Progenitor cell of endocrine pancreas (in vitro differentiated cells): Measurements from ENCODE around the gene ACOT9. TPM values are rescaled to one million over a fixed set of nuclear protein-coding genes. Genes with fewer than 3 reads are reported as not detected.
"Not testable (repeated sequence)": the region's sequence is repeated elsewhere in the genome, so short reads cannot be mapped to it uniquely, and the experiment has no call there.

ENCODE experiments used
- DNase-seq: peaks from one replicate; pipeline ENCODE4 v3.0.0; 2021; ENCODE audit warnings: low spot score; ENCODE audit not compliant: unreplicated experiment
- H3K27ac Mint-ChIP-seq: 2 replicates; pipeline ENCODE4 v1.8.0; 2021; ENCODE audit warnings: mild to moderate bottlenecking, moderate library complexity, mixed read lengths
- H3K27me3 Mint-ChIP-seq: 2 replicates; pipeline ENCODE4 v1.8.0; 2021; ENCODE audit warnings: mixed read lengths
- H3K36me3 Mint-ChIP-seq: 2 replicates; pipeline ENCODE4 v1.8.0; 2022; ENCODE audit warnings: mixed read lengths; ENCODE audit not compliant: insufficient read depth
- H3K4me1 Mint-ChIP-seq: 2 replicates; pipeline ENCODE4 v1.8.0; 2021; ENCODE audit warnings: low read depth, mixed read lengths
- H3K4me3 Mint-ChIP-seq: 2 replicates; pipeline ENCODE4 v1.8.0; 2021; ENCODE audit warnings: low read depth, mild to moderate bottlenecking, moderate library complexity, mixed read lengths
- H3K9me3 Mint-ChIP-seq: 2 replicates; pipeline ENCODE4 v1.8.0; 2021; ENCODE audit warnings: low read depth, mixed read lengths
- total RNA-seq: library from RNA; stranded (reverse); gene quantifications from 2 replicates; pipeline ENCODE4 v1.2.1, GENCODE V29; 2021
- TF ChIP-seq, protein P1 (sequence below): fragments of 200-600 bp; sonication (generic); IDR thresholded peaks from one replicate; pipeline ENCODE4 v1.5.0; 2021; ENCODE audit warnings: antibody characterized with exemption, mild to moderate bottlenecking; ENCODE audit not compliant: unreplicated experiment

The ACOT9 gene
- total RNA-seq, 1 donor from 2014 or later: 33.8 TPM

DNA sequence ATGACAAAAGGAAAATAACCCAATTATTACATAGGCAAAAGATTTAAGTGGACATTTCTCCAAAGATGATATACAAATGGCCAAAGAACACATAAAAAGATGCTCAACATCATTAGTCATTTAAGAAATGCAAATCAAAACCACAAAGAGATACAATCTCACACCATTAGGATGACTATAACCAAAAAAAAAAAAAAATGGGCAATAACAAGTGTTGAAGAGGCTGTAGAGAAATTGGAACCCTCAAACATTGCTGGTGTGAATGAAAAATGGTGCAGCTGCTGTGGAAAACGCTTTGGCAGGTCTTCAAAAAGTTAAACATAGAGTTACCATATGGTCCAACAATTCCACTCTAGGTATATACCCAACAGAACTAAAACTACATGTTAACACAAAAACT lies 81.4 kb downstream of the ACOT9 start:
- no peaks in the 10 kb centered on the region for H3K9me3 Mint-ChIP-seq
- TF ChIP-seq, protein P1, sequence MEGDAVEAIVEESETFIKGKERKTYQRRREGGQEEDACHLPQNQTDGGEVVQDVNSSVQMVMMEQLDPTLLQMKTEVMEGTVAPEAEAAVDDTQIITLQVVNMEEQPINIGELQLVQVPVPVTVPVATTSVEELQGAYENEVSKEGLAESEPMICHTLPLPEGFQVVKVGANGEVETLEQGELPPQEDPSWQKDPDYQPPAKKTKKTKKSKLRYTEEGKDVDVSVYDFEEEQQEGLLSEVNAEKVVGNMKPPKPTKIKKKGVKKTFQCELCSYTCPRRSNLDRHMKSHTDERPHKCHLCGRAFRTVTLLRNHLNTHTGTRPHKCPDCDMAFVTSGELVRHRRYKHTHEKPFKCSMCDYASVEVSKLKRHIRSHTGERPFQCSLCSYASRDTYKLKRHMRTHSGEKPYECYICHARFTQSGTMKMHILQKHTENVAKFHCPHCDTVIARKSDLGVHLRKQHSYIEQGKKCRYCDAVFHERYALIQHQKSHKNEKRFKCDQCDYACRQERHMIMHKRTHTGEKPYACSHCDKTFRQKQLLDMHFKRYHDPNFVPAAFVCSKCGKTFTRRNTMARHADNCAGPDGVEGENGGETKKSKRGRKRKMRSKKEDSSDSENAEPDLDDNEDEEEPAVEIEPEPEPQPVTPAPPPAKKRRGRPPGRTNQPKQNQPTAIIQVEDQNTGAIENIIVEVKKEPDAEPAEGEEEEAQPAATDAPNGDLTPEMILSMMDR: no peak
- DNase-seq: no peak
- H3K36me3 Mint-ChIP-seq: no peaks in the 10 kb centered on the region
- no peaks in the 10 kb centered on the region for H3K27me3 Mint-ChIP-seq
- no peak overlapping the region for H3K4me3 Mint-ChIP-seq
- no peak overlapping the region for H3K27ac Mint-ChIP-seq
- peaks cover 26% of the 10 kb centered on the region for H3K4me1 Mint-ChIP-seq

DNA sequence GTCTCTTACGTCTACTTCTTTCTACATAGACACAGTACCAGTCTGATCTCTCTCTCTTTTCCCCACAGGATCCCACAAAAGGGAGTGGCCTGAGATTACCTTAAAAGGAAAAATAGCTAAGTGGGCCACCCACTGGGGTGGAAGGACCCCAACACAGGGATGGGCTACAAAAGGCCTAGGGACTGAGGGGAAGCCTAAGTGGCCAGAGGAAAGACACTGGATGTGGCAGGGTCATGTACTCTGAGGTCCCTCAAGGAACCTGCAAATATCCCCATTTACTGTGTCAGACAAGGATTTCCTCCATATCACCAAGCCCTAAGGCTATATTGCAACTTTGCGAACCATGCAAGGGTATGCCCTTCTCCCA lies 82.3 kb downstream of the ACOT9 start:
- H3K27me3 Mint-ChIP-seq: no peaks in the 10 kb centered on the region
- peak overlapping the region; percentile 90 for H3K27ac Mint-ChIP-seq
- H3K9me3 Mint-ChIP-seq: no peaks in the 10 kb centered on the region
- DNase-seq: no peak
- no peaks in the 10 kb centered on the region for H3K36me3 Mint-ChIP-seq
- TF ChIP-seq, protein P1: no peak
- H3K4me3 Mint-ChIP-seq: no peak overlapping the region
- peaks cover 22% of the 10 kb centered on the region for H3K4me1 Mint-ChIP-seq

DNA sequence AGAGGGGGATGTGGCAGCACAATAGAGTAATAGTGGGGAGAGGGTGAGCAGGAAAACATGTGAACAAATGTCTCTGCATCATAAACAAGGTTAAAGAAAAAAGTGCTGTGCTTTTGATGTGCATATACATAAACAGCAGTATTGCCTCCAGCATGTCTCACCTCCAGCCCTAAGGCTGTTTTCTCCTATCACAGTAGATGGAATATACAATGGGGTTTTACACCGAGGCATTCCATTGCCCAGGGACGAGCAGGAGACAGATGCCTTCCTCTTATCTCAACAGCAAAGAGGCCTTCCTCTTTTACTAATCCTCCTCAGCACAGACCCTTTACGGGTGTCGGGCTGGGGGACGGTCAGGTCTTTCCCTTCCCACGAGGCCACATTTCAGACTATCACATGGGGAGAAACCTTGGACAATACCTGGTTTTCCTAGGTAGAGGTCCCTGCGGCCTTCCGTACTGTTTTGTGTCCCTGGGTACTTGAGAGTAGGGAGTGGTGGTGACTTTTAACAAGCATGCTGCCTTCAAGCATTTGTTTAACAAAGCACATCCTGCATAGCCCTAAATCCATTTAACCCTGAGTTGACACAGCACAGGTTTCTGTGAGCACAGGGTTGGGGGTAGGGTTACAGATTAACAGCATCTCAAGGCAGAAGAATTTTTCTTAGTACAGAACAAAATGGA lies 82.9 kb downstream of the ACOT9 start:
- not testable (repeated sequence) for H3K36me3 Mint-ChIP-seq, H3K9me3 Mint-ChIP-seq, H3K27me3 Mint-ChIP-seq, DNase-seq
- peaks cover 22% of the 10 kb centered on the region for H3K4me1 Mint-ChIP-seq
- peak overlapping the region; percentile 90 for H3K27ac Mint-ChIP-seq
- H3K4me3 Mint-ChIP-seq: peak overlapping the region; percentile 54

DNA sequence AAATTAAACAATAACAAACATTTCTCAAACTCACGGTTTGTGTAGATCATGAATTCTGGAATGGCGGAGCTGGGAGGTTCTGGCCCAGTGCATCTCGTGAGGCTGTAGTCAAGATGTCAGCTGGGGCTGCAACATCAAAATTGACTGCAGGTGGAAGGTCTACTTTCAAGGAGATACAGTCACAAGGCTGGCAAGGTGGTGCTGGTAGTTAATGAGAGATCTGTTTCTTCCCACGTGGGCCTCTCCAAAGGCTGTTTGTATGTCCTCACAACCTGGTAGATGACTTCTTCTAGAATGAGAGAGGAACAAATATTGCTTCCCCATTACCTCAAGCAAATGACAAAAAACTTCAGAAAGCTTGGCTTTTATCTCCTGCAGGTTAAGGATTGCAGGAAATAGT lies 83.7 kb downstream of the ACOT9 start:
- Mint-ChIP-seq H3K9me3 (no peaks in the 10 kb centered on the region), H3K4me1 (peaks cover 19% of the 10 kb centered on the region), H3K27me3 (no peaks in the 10 kb centered on the region), H3K27ac (peak overlapping the region; percentile 90), H3K36me3 (no peaks in the 10 kb centered on the region), H3K4me3 (no peak overlapping the region)
- DNase-seq: no peak
- TF ChIP-seq, protein P1: no peak

DNA sequence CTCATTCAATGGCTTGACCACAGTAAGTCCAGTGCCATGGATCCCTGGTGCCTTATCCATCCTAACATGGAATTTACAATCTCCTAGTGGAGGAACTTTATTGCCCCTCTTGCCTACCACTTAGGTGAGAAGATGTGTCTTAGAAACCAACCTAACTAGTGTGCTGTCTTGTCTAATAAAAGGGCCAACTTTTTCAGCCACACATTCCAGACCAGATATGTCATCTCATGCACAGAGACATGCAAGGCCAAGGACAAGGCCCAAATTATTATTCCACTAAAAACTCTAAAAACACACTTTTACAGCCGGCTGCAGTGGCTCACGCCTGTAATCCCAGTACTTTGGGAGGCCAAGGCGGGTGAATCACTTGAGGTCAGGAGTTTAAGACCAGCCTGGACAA lies 86.4 kb downstream of the ACOT9 start:
- H3K27ac Mint-ChIP-seq: no peak overlapping the region

DNA sequence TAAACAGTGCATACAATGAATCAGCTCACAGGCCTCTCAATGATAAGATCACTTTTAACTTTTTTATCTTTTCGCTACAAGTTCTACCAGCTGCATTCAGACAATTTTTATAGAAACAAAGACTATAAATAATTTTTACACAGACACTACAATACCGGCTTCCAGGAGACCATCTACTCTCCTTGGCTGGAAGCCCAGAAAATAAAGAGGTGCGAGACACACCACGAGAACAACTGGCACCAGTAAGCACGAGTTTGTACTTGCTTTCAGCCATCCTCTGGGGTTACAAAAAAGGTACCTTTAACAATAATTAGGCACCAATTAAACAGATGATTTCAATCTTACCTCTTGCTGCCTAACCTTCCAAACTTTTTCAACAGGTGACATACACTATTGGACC lies 87.0 kb downstream of the ACOT9 start:
- H3K9me3 Mint-ChIP-seq: no peaks in the 10 kb centered on the region
- no peak overlapping the region for H3K4me3 Mint-ChIP-seq
- TF ChIP-seq, protein P1: no peak
- H3K27ac Mint-ChIP-seq: no peak overlapping the region
- DNase-seq: no peak
- H3K4me1 Mint-ChIP-seq: peaks cover 19% of the 10 kb centered on the region
- no peaks in the 10 kb centered on the region for H3K27me3 Mint-ChIP-seq
- H3K36me3 Mint-ChIP-seq: no peaks in the 10 kb centered on the region

More for the DNA sequence above, 86.4 kb downstream of the ACOT9 start:
- Mint-ChIP-seq H3K4me3 (no peak overlapping the region), H3K27me3 (no peaks in the 10 kb centered on the region), H3K36me3 (no peaks in the 10 kb centered on the region), H3K9me3 (no peaks in the 10 kb centered on the region), H3K4me1 (peaks cover 19% of the 10 kb centered on the region)
- no peak for DNase-seq
- TF ChIP-seq, protein P1: no peak
